ENCODE measurements around the gene CPXCR1.
"Not testable (repeated sequence)": the region's sequence is repeated elsewhere in the genome, so short reads cannot be mapped to it uniquely, and the experiment has no call there.

CPXCR1 gene
- 0 reads per million in 4 donors for total RNA-seq

- no peak for DNase-seq
These were observed at the start of gene CPXCR1 for GRCh38 chrX:88746925-88747324. CPXCR1 (plus strand) TSS chrX:88747225; CDS start chrX:88753415, 6,190 bp downstream.

- no peak for DNase-seq
These were observed 11.2 kb upstream of the CPXCR1 start for GRCh38 chrX:88735835-88736234.

DNA sequence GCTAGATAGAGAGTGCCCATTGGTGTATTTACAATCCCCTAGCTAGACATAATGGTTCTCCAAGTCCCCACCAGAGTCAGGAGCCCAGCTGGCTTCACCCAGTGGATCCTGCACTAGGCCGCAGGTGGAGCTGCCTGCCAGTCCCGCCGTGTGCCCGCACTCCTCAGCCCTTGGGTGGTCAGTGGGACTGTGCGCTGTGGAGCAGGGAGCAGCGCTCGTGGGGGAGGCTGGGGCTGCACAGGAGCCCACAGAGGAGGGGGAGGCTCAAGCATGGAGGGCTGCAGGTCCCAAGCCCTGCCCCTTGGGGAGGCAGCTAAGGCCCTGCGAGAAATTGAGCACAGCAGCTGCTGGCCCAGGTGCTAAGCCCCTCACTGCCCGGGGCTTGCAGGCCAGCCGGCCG, 810 bp upstream of the CPXCR1 start:
- DNase-seq = not testable (repeated sequence)

- DNase-seq = not testable (repeated sequence)
These were observed 5.3 kb downstream of the CPXCR1 start for GRCh38 chrX:88752339-88752738.

DNA sequence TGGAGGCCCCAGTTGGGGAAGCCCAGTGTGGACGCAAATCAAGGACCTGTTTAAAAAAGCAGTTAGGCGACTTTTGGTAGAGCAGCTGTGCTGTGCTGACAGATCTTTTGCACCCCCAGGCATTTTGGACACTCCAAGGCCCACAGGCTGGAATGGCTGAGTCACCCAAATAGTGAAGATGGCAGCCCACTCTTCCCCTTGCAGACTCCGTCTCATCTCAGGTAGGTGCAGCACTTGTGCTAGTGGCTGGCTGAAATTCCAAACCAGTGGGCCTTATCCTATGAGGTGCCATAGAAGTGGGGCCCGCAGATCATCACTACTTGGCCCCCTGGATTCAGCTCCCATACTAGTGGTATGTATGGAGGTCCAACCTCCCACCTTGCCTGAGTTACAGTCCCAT, 42.8 kb downstream of the CPXCR1 start:
- no peak for DNase-seq
